Measurements from ENCODE around the gene DUSP1. TPM values are rescaled to one million over a fixed set of nuclear protein-coding genes. Genes with fewer than 3 reads are reported as not detected.

The DUSP1 gene
- total and polyA plus RNA-seq, 10 of the 15 experiments (the other 5 are each of a cell fraction or from before 2014, with no cell fraction given) = 1.4 to 6.2 (median 3.9) TPM

- in situ Hi-C loops (cut with MboI) = no loop called here
- no peak overlapping the region for H3K9ac ChIP-seq (ENCODE audit: control insufficient read depth, insufficient read depth, low read length)
- no peaks in the 10 kb centered on the region for H3K36me3 ChIP-seq (ENCODE audit: control insufficient read depth in 2 of 2, insufficient read depth in 2 of 2, low read length in 1 of 2)
- H3K4me2 ChIP-seq (ENCODE audit: control insufficient read depth, insufficient read depth) = no peak overlapping the region
- no peak for TF ChIP-seq CHD4 (IDR thresholded peaks at IDR 0.05)
- TF ChIP-seq MYB (IDR thresholded peaks at IDR 0.05; ENCODE audit: borderline replicate concordance, low read depth, low read length) = no peak
- TF ChIP-seq ASH2L (IDR thresholded peaks at IDR 0.05; ENCODE audit: borderline replicate concordance, low read depth) = no peak
- TF ChIP-seq CHD2 (IDR thresholded peaks at IDR 0.05; ENCODE audit: borderline replicate concordance, low read depth, low read length) = no peak
- no peaks in the 10 kb centered on the region for H4K20me1 ChIP-seq (ENCODE audit: control insufficient read depth, insufficient read depth)
- ChIA-PET SMC1A (ENCODE audit: uncharacterized antibody, unreplicated experiment) (interaction anchor here (0.9 to 1.2 kb wide), 2 partner anchors 15 to 43 kb away, joined by 3 to 5 read pairs; no protein-coding TSS in a partner anchor), RAD21 (ENCODE audit: unreplicated experiment) (interaction anchor here (0.6 kb wide), 1 partner anchor 13 kb away, joined by 4 read pairs; no protein-coding TSS in a partner anchor), POLR2A (interaction anchor here (2.7 kb wide), 1 partner anchor 15 kb away, joined by 9 read pairs; no protein-coding TSS in a partner anchor), CTCF (interaction anchor here (0.6 kb wide), 1 partner anchor 28 kb away, joined by 3 read pairs; no protein-coding TSS in a partner anchor)
- H3K27me3 ChIP-seq (replicated peaks in 1 of 2; ENCODE audit: control insufficient read depth in 2 of 2, insufficient read depth in 2 of 2, low read length in 1 of 2) = no peaks in the 10 kb centered on the region
- H3K4me3 ChIP-seq = no peak overlapping the region
- no peaks in the 10 kb centered on the region for H3K79me2 ChIP-seq (ENCODE audit: control insufficient read depth, insufficient read depth, low read length)
- BruUV-seq (replicated peaks) = no TSS peak
- FAIRE-seq (no peak), ATAC-seq (no peak), DNase-seq (ENCODE audit: low read depth, low spot score) (no peak)
- intact Hi-C loops (cut with micrococcal nuclease; ENCODE audit: unreplicated experiment) = no loop called here
- H3K27ac ChIP-seq (ENCODE audit: control insufficient read depth, insufficient read depth) = no peak overlapping the region; the same call in 1 of the 2 replicates
- H3K9me3 ChIP-seq (replicated peaks; ENCODE audit: control insufficient read depth, insufficient read depth, low read length) = peaks cover 5% of the 10 kb centered on the region; the same call in 2 of the 3 replicates
- H2AFZ ChIP-seq (ENCODE audit: control insufficient read depth, low read depth, low read length) = no peak overlapping the region
- WGBS (ENCODE audit: insufficient coverage, insufficient replicate concordance, low lambda C conversion rate, missing lambda C conversion rate) = 83% methylated on average over 13 of the region's 13 CpGs
- peaks cover 25% of the 10 kb centered on the region for H3K4me1 ChIP-seq (ENCODE audit: control insufficient read depth, insufficient read depth, low read length)
Measured at GRCh38 chr5:172792701-172793570, 21.9 kb upstream of the DUSP1 start.

Measured in GM12878 (cell line).